ENCODE data around the gene PRKN.

DNA sequence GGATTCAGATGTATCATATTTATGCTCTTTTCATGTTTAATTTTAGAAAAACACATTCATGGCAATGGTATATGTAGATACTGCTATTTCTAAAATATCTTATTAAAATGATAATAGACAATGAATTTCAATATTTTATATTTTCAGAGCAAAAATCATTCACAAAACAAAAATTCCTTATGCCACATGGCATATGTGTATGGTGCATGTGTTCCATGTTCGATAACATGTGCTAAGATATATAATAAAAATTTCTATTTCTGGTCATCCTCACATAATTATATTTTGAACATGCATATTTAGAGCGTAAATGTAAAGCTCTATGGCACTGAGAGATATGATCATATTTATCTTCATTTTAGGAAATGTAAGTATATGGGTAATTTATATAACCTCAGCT lies 847.5 kb downstream of the PRKN start:
- no peak for TF ChIP-seq CTCF (IDR thresholded peaks at IDR 0.05)
- no peak for TF ChIP-seq POLR2A (IDR thresholded peaks at IDR 0.05)

All from thyroid gland (tissue), 4 donors.